ENCODE measurements around the gene SNTB2. TPM values are rescaled to one million over a fixed set of nuclear protein-coding genes. Genes with fewer than 3 reads are reported as not detected.

The SNTB2 gene
- total RNA-seq, 2 donors from 2014 or later, result 33.7 to 53.0 TPM

- 61% methylated on average over 1 of the region's 1 CpG for WGBS
- DNase-seq (ENCODE audit: low spot score), result no peak
- H3K4me1 ChIP-seq (replicated peaks), result no peaks in the 10 kb centered on the region
- no peak overlapping the region for H3K4me3 ChIP-seq
- intact Hi-C loops (cut with DNase I), result loop anchor here (10.0 kb wide), 1 partner anchor 55 kb away; the partner anchor contains the start of gene SNTB2
- no peaks in the 10 kb centered on the region for H3K9me3 ChIP-seq
- no peaks in the 10 kb centered on the region for H3K36me3 ChIP-seq
- H3K27me3 ChIP-seq (replicated peaks; ENCODE audit: insufficient read depth), result no peaks in the 10 kb centered on the region
- TF ChIP-seq POLR2A (IDR thresholded peaks at IDR 0.05), result no peak
- TF ChIP-seq CTCF (IDR thresholded peaks at IDR 0.05), result no peak
- TF ChIP-seq POLR2AphosphoS5 (IDR thresholded peaks at IDR 0.05), result no peak
- H3K27ac ChIP-seq, result peak overlapping the region in 1 of 2 donors; percentile 3
Observed at GRCh38 chr16:69239851-69240250, 52.9 kb downstream of the SNTB2 start.

- WGBS, result 55% methylated on average over 2 of the region's 2 CpGs
- Histone ChIP-seq H3K27me3 (replicated peaks; ENCODE audit: insufficient read depth) (no peaks in the 10 kb centered on the region), H3K4me1 (replicated peaks) (no peaks in the 10 kb centered on the region), H3K4me3 (no peak overlapping the region), H3K36me3 (no peaks in the 10 kb centered on the region), H3K9me3 (no peaks in the 10 kb centered on the region), H3K27ac (peak overlapping the region in 1 of 2 donors; percentile 3)
- intact Hi-C loops (cut with DNase I), result loop anchor here (10.0 kb wide), 1 partner anchor 56 kb away; the partner anchor contains the start of gene SNTB2
- TF ChIP-seq POLR2A (IDR thresholded peaks at IDR 0.05) (no peak), POLR2AphosphoS5 (IDR thresholded peaks at IDR 0.05) (no peak), CTCF (IDR thresholded peaks at IDR 0.05) (no peak)
- DNase-seq (ENCODE audit: low spot score), result no peak
Observed at GRCh38 chr16:69240331-69240730, 53.4 kb downstream of the SNTB2 start.

GRCh38 chr16:69241926-69242325, 55.0 kb downstream of the SNTB2 start:
- WGBS, result 82% methylated on average over 4 of the region's 4 CpGs
- no peak for DNase-seq (ENCODE audit: low spot score)
- Histone ChIP-seq H3K27me3 (replicated peaks; ENCODE audit: insufficient read depth) (no peaks in the 10 kb centered on the region), H3K4me3 (no peak overlapping the region), H3K4me1 (replicated peaks) (no peaks in the 10 kb centered on the region), H3K9me3 (no peaks in the 10 kb centered on the region), H3K27ac (peak overlapping the region in 1 of 2 donors; percentile 19), H3K36me3 (no peaks in the 10 kb centered on the region)
- intact Hi-C loops (cut with DNase I), result loop anchor here (10.0 kb wide), 1 partner anchor 57 kb away; the partner anchor contains the start of gene SNTB2
- TF ChIP-seq POLR2A (IDR thresholded peaks at IDR 0.05) (no peak), POLR2AphosphoS5 (IDR thresholded peaks at IDR 0.05) (no peak), CTCF (IDR thresholded peaks at IDR 0.05) (no peak)

GRCh38 chr16:69243479-69243878, 56.5 kb downstream of the SNTB2 start:
- H3K27me3 ChIP-seq (replicated peaks; ENCODE audit: insufficient read depth), result no peaks in the 10 kb centered on the region
- no peaks in the 10 kb centered on the region for H3K4me1 ChIP-seq (replicated peaks)
- 65% methylated on average over 2 of the region's 2 CpGs for WGBS
- no peaks in the 10 kb centered on the region for H3K9me3 ChIP-seq
- H3K27ac ChIP-seq, result peak overlapping the region in 1 of 2 donors; percentile 2
- TF ChIP-seq CTCF (IDR thresholded peaks at IDR 0.05) (no peak), POLR2A (IDR thresholded peaks at IDR 0.05) (no peak), POLR2AphosphoS5 (IDR thresholded peaks at IDR 0.05) (no peak)
- H3K36me3 ChIP-seq, result no peaks in the 10 kb centered on the region
- H3K4me3 ChIP-seq, result no peak overlapping the region
- intact Hi-C loops (cut with DNase I), result loop anchor here (10.0 kb wide), 1 partner anchor 59 kb away; the partner anchor contains the start of gene SNTB2
- no peak for DNase-seq (ENCODE audit: low spot score)

GRCh38 chr16:69244336-69244735, 57.4 kb downstream of the SNTB2 start:
- intact Hi-C loops (cut with DNase I), result loop anchor here (10.0 kb wide), 1 partner anchor 60 kb away; the partner anchor contains the start of gene SNTB2
- Histone ChIP-seq H3K27me3 (replicated peaks; ENCODE audit: insufficient read depth) (no peaks in the 10 kb centered on the region), H3K27ac (peak overlapping the region; percentile 26 to 65), H3K4me3 (no peak overlapping the region), H3K9me3 (no peaks in the 10 kb centered on the region), H3K36me3 (no peaks in the 10 kb centered on the region), H3K4me1 (replicated peaks) (no peaks in the 10 kb centered on the region)
- no peak for TF ChIP-seq POLR2A (IDR thresholded peaks at IDR 0.05)
- TF ChIP-seq POLR2AphosphoS5 (IDR thresholded peaks at IDR 0.05), result peak; percentile 64
- TF ChIP-seq CTCF (IDR thresholded peaks at IDR 0.05), result no peak
- peak; percentile 57 for DNase-seq (ENCODE audit: low spot score)
- whole genome bisulfite sequencing, result 39% methylated on average over 1 of the region's 1 CpG

Data from prostate gland (tissue), 2 donors.